Middle frontal gyrus (tissue), 1 donor: ENCODE measurements around the gene RSRC2.
A peak's percentile ranks its signal among the peaks of the same experiment; 100 is the strongest.
"Not testable (repeated sequence)": the region's sequence is repeated elsewhere in the genome, so short reads cannot be mapped to it uniquely, and the experiment has no call there.

Experiments used
- DNase-seq: peaks from one replicate; pipeline ENCODE4 v3.0.0-alpha.2; 2015; ENCODE audit warnings: low spot score; ENCODE audit errors: extremely low spot score

Gene RSRC2

GRCh38 chr12:122519418-122519817 lies 7.3 kb downstream of the RSRC2 start:
- DNase-seq: no peak

GRCh38 chr12:122518908-122519307 lies 7.8 kb downstream of the RSRC2 start:
- DNase-seq: no peak

- DNase-seq: no peak
Measured at GRCh38 chr12:122517877-122518276, 8.9 kb downstream of the RSRC2 start.

GRCh38 chr12:122516544-122517361 lies 10.0 kb downstream of the RSRC2 start:
- DNase-seq: no peak

GRCh38 chr12:122515275-122515674 lies 11.5 kb downstream of the RSRC2 start:
- DNase-seq: no peak

- no peak for DNase-seq
Measured at GRCh38 chr12:122513660-122514059, 13.1 kb downstream of the RSRC2 start.

- DNase-seq: not testable (repeated sequence)
Measured at GRCh38 chr12:122513028-122513427, 13.7 kb downstream of the RSRC2 start.

- no peak for DNase-seq
Measured at GRCh38 chr12:122508163-122508562, 18.6 kb downstream of the RSRC2 start.

- no peak for DNase-seq
Measured at GRCh38 chr12:122506393-122506938, 20.3 kb downstream of the RSRC2 start.

- DNase-seq: no peak
Measured at GRCh38 chr12:122505419-122506051, 21.2 kb downstream of the RSRC2 start.

- no peak for DNase-seq
Measured at GRCh38 chr12:122503783-122504590, 22.7 kb downstream of the RSRC2 start.

GRCh38 chr12:122503147-122503751 lies 23.5 kb downstream of the RSRC2 start:
- DNase-seq: no peak

- DNase-seq: no peak
Measured at GRCh38 chr12:122501489-122501989, 25.2 kb downstream of the RSRC2 start.

- DNase-seq: peak; percentile 95
Measured at GRCh38 chr12:122500685-122501488, 25.8 kb downstream of the RSRC2 start, which contains the start of gene ZCCHC8. Gene ZCCHC8 (minus strand): TSS chr12:122500932. CDS start chr12:122500840, 92 bp downstream.

- DNase-seq: no peak
Measured at GRCh38 chr12:122499991-122500684, 26.6 kb downstream of the RSRC2 start.

GRCh38 chr12:122495258-122495657 lies 31.5 kb downstream of the RSRC2 start:
- DNase-seq: no peak

GRCh38 chr12:122493222-122493621 lies 33.5 kb downstream of the RSRC2 start:
- DNase-seq: not testable (repeated sequence)

GRCh38 chr12:122491991-122492390 lies 34.7 kb downstream of the RSRC2 start:
- DNase-seq: no peak

- DNase-seq: no peak
Measured at GRCh38 chr12:122489038-122489437, 37.7 kb downstream of the RSRC2 start.
